ENCODE results near the gene STK10.

The STK10 gene

GRCh38 chr5:171992813-171993212 lies 195.2 kb downstream of the STK10 start:
- DNase-seq (ENCODE audit: low read depth): no peak
- H3K4me3 ChIP-seq (ENCODE audit: low read length): no peak overlapping the region
- no peak for TF ChIP-seq CTCF (conservative IDR thresholded peaks at IDR 0.05; ENCODE audit: low read length)

GRCh38 chr5:171992305-171992704 lies 195.7 kb downstream of the STK10 start:
- no peak overlapping the region for H3K4me3 ChIP-seq (ENCODE audit: low read length)
- DNase-seq (ENCODE audit: low read depth): no peak
- TF ChIP-seq CTCF (conservative IDR thresholded peaks at IDR 0.05; ENCODE audit: low read length): no peak

All from AG10803 (cell line).